Panc1 (cell line): ENCODE data around the gene MYOT. TPM values are rescaled to one million over a fixed set of nuclear protein-coding genes. Genes with fewer than 3 reads are reported as not detected.

ENCODE experiments used
- ATAC-seq: fragments of 200-7000 bp; cut with Tn5 transposase; 2 replicates; pipeline ENCODE4 v1.9.1; 2020; ENCODE audit warnings: mild to moderate bottlenecking, moderate library complexity
- BruUV-seq: library from RNA; stranded (reverse); fragments of 400-500 nt; replicated peaks from 2 replicates; lab custom pipeline; 2021; lab: Mats Ljungman, UMichigan
- CTCF ChIA-PET: fragments of 300-600 bp; sonication (Branson Sonifier 250); formaldehyde crosslinking; loops from one replicate; lab custom pipeline; 2022; ENCODE audit warnings: antibody characterized with exemption; lab: Charles Lee
- POLR2A ChIA-PET: fragments of 300-600 bp; sonication (Branson Sonifier 250); formaldehyde crosslinking; loops from one replicate; lab custom pipeline; 2022; ENCODE audit warnings: antibody characterized with exemption; lab: Charles Lee
- DNase-seq: peaks from one replicate; pipeline ENCODE4 v3.0.0-alpha.2; 2010; ENCODE audit warnings: low read depth, low spot score
- H3K27ac ChIP-seq: 2 replicates; pipeline ENCODE4 v1.5.1; 2011; ENCODE audit warnings: mild to moderate bottlenecking, low read length, inconsistent platforms
- H3K27me3 ChIP-seq: fragments of 200-500 bp; sonication (Bioruptor generic); 2 replicates; pipeline ENCODE4 v1.6.0; 2014; ENCODE audit warnings: low read length, inconsistent platforms; ENCODE audit not compliant: control insufficient read depth, insufficient read depth
- H3K36me3 ChIP-seq: fragments of 200-500 bp; sonication (Bioruptor generic); 2 replicates; pipeline ENCODE4 v1.5.1; 2014; ENCODE audit warnings: inconsistent platforms, mild to moderate bottlenecking, low read length, moderate library complexity; ENCODE audit not compliant: control insufficient read depth, insufficient read depth
- H3K4me1 ChIP-seq: 2 replicates; pipeline ENCODE4 v1.5.1; 2011; ENCODE audit warnings: inconsistent platforms, mild to moderate bottlenecking, low read length, moderate library complexity; ENCODE audit not compliant: control insufficient read depth, insufficient read depth
- H3K4me3 ChIP-seq, 2 experiments: 2 replicates each; pipeline ENCODE4 v1.5.1; 2011 to 2012; ENCODE audit warnings: low read depth in 2 of 2, low read length in 2 of 2, mild to moderate bottlenecking in 2 of 2, inconsistent platforms in 1 of 2, moderate library complexity in 1 of 2
- H3K9me3 ChIP-seq: fragments of 200-500 bp; sonication (Bioruptor generic); 2 replicates; pipeline ENCODE4 v1.5.1; 2014; ENCODE audit warnings: low read depth, mild to moderate bottlenecking, inconsistent platforms, low read length, moderate library complexity; ENCODE audit not compliant: control insufficient read depth, insufficient read depth
- CTCF ChIP-seq: fragments of 450-650 bp; IDR thresholded peaks from 2 replicates; pipeline ENCODE4 v1.5.1; 2017; ENCODE audit warnings: mild to moderate bottlenecking
- POLR2AphosphoS5 ChIP-seq: IDR thresholded peaks from 2 replicates; pipeline ENCODE4 v1.6.1; 2012; ENCODE audit warnings: mild to moderate bottlenecking, low read depth, low read length, moderate library complexity
- REST ChIP-seq, 2 experiments: IDR thresholded peaks; 2 replicates each; pipeline ENCODE4 v1.6.1; 2011 to 2012; ENCODE audit warnings: low read depth in 2 of 2, control low read depth in 1 of 2, low read length in 1 of 2, mild to moderate bottlenecking in 1 of 2, moderate library complexity in 1 of 2; ENCODE audit not compliant: insufficient read depth in 1 of 2
- SIN3A ChIP-seq: IDR thresholded peaks from 2 replicates; pipeline ENCODE4 v1.6.1; 2012; ENCODE audit warnings: low read depth, mild to moderate bottlenecking, low read length, moderate library complexity, borderline replicate concordance; ENCODE audit not compliant: insufficient read depth
- TCF7L2 ChIP-seq: IDR thresholded peaks from 2 replicates; pipeline ENCODE4 v1.6.1; 2011; ENCODE audit warnings: mild to moderate bottlenecking, low read depth, low read length, inconsistent platforms
- in situ Hi-C: cut with HindIII; loops from 2 replicates; pipeline ENCODE4 v1.10.0; 2016; ENCODE audit warnings: low sequenced_read_pairs, low pct_unique_long_range_greater_than_20kb
- intact Hi-C: fragments of 100-400 bp; cut with micrococcal nuclease; formaldehyde crosslinking; loops from one replicate; pipeline ENCODE4 v1.10.0; 2022; ENCODE audit not compliant: unreplicated experiment
- total RNA-seq: library from RNA; stranded (reverse); gene quantifications from one replicate; pipeline ENCODE4 v1.2.1, GENCODE V29; 2021; ENCODE audit not compliant: unreplicated experiment

Gene MYOT
- total RNA-seq, 1 experiment from 2014 or later = not detected

- TF ChIP-seq CTCF (no peak), POLR2AphosphoS5 (no peak), SIN3A (no peak), REST (IDR thresholded peaks at IDR 0.05; ENCODE audit: insufficient read depth in 1 of 2, low read depth in 2 of 2, low read length in 1 of 2) (no peak), TCF7L2 (no peak)
- POLR2A ChIA-PET = no interaction called here
- intact Hi-C loops (no loop called here), in situ Hi-C loops (no loop called here)
- CTCF ChIA-PET = no interaction called here
- H3K27ac ChIP-seq = no peak overlapping the region
- no TSS peak for BruUV-seq
- H3K4me3 ChIP-seq = no peak overlapping the region
- no peaks in the 10 kb centered on the region for H3K27me3 ChIP-seq
- DNase-seq = no peak
- peaks cover 21% of the 10 kb centered on the region for H3K4me1 ChIP-seq
- H3K9me3 ChIP-seq = no peaks in the 10 kb centered on the region
- H3K36me3 ChIP-seq = no peaks in the 10 kb centered on the region
- ATAC-seq = no peak
These were observed 36.6 kb upstream of the MYOT start for GRCh38 chr5:137831105-137831504.

- Histone ChIP-seq H3K4me3 (no peak overlapping the region), H3K27ac (no peak overlapping the region), H3K27me3 (no peaks in the 10 kb centered on the region), H3K36me3 (no peaks in the 10 kb centered on the region), H3K4me1 (peaks cover 21% of the 10 kb centered on the region), H3K9me3 (no peaks in the 10 kb centered on the region)
- ChIA-PET CTCF (no interaction called here), POLR2A (no interaction called here)
- in situ Hi-C loops (no loop called here), intact Hi-C loops (no loop called here)
- BruUV-seq = no TSS peak
- no peak for ATAC-seq
- no peak for DNase-seq
- TF ChIP-seq SIN3A (no peak), CTCF (peak; percentile 11; the same call in 1 of the 2 replicates)
These were observed 36.1 kb upstream of the MYOT start for GRCh38 chr5:137831526-137831925.
